ENCODE measurements around the gene CLIC2. TPM values are rescaled to one million over a fixed set of nuclear protein-coding genes. Genes with fewer than 3 reads are reported as not detected.

Gene CLIC2
- total RNA-seq, 3 donors from 2014 or later, result 3.3 to 13.1 (median 8.3) TPM

DNA sequence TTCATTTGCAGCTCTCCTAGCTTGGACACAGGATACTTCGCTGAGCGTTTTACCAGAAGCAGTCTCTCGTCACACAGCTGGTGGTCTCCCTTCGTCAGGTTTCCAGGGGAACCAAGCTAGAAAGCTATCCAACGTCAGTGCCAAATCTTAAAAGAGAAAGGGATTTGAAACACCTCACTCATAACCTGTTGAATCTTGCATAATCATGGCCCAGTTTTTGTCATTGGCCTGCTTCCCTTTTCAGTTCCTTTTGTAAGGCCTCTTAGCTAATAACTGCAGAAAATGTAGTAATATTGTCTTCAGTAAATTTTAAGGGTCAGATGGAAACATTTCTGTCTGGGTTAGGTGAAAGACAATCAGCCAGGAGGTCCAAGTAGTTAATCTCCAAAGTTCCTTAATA, 92.1 kb downstream of the CLIC2 start:
- Histone ChIP-seq H3K9me3 (no peaks in the 10 kb centered on the region), H3K4me1 (ENCODE audit: low read depth) (no peaks in the 10 kb centered on the region), H3K4me3 (no peak overlapping the region), H3K36me3 (ENCODE audit: low read depth) (no peaks in the 10 kb centered on the region)
- ATAC-seq, result no peak
- intact Hi-C loops (cut with DNase I, micrococcal nuclease), result no loop called here
- DNase-seq, result no peak
- TF ChIP-seq, protein P1, sequence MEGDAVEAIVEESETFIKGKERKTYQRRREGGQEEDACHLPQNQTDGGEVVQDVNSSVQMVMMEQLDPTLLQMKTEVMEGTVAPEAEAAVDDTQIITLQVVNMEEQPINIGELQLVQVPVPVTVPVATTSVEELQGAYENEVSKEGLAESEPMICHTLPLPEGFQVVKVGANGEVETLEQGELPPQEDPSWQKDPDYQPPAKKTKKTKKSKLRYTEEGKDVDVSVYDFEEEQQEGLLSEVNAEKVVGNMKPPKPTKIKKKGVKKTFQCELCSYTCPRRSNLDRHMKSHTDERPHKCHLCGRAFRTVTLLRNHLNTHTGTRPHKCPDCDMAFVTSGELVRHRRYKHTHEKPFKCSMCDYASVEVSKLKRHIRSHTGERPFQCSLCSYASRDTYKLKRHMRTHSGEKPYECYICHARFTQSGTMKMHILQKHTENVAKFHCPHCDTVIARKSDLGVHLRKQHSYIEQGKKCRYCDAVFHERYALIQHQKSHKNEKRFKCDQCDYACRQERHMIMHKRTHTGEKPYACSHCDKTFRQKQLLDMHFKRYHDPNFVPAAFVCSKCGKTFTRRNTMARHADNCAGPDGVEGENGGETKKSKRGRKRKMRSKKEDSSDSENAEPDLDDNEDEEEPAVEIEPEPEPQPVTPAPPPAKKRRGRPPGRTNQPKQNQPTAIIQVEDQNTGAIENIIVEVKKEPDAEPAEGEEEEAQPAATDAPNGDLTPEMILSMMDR (IDR thresholded peaks at IDR 0.05), result no peak

DNA sequence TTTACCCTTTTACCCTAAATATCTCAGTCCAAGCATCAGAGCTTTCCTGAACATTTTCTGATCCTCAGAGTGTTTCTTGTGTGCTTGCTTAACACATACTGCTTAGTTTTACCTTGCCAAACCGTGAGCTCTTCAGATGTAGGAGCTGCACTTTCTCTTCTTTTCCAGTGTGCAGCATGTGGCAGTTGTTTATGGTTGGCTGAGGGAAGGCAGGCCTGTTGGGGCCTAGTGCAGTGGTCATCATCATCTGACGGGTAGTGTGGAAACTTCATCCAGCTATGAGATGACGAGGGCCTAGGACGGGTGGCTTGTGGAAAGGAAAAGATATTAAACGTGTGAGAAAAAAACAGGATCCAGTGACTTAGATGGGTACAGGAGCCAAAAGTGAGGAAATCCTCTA, 96.7 kb downstream of the CLIC2 start:
- DNase-seq (no peak), ATAC-seq (no peak)
- TF ChIP-seq, protein P1 (IDR thresholded peaks at IDR 0.05), result no peak
- intact Hi-C loops (cut with DNase I, micrococcal nuclease), result no loop called here
- Histone ChIP-seq H3K9me3 (no peaks in the 10 kb centered on the region), H3K4me1 (ENCODE audit: low read depth) (no peaks in the 10 kb centered on the region), H3K4me3 (no peak overlapping the region), H3K36me3 (ENCODE audit: low read depth) (no peaks in the 10 kb centered on the region)

GRCh38 chrX:155235891-155236290, 98.5 kb downstream of the CLIC2 start:
- no peak for DNase-seq
- intact Hi-C loops (cut with DNase I, micrococcal nuclease), result no loop called here

DNA sequence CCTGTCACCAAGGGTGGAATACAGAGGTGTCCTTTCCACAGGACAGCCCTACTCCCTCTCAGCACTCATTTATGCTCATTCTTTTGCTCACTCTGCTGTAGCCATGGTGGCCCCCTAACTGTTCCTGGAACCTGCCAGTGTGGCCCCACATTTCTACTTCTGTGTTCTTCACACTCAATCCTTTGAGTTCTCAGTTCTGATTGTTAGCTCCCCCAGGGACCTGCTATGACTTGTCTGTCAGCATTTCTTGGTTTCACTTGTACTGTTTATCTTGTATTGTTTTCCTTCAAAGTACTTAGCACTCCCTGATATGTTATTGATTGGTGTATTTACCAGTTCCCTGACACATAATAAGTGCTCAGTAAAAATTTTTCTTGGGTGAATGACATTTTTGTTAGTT, 103.3 kb downstream of the CLIC2 start:
- no peak for ATAC-seq
- TF ChIP-seq, protein P1 (IDR thresholded peaks at IDR 0.05), result no peak
- no peaks in the 10 kb centered on the region for H3K36me3 ChIP-seq (ENCODE audit: low read depth)
- intact Hi-C loops (cut with DNase I, micrococcal nuclease), result no loop called here
- DNase-seq, result no peak
- H3K4me3 ChIP-seq, result no peak overlapping the region
- H3K4me1 ChIP-seq (ENCODE audit: low read depth), result no peaks in the 10 kb centered on the region
- no peaks in the 10 kb centered on the region for H3K9me3 ChIP-seq

More at GRCh38 chrX:155235891-155236290, 98.5 kb downstream of the CLIC2 start:
- no peak for ATAC-seq
- Histone ChIP-seq H3K36me3 (ENCODE audit: low read depth) (no peaks in the 10 kb centered on the region), H3K4me3 (no peak overlapping the region), H3K4me1 (ENCODE audit: low read depth) (no peaks in the 10 kb centered on the region), H3K9me3 (no peaks in the 10 kb centered on the region)
- TF ChIP-seq, protein P1 (IDR thresholded peaks at IDR 0.05), result no peak

Small RNA genes within 50 kb of the gene (microRNA-seq; reads per million reads assigned to microRNA genes)
- not detected for gene MIR1184-2

Other genes starting within 250 kb of the CLIC2 start
- gene VBP1, start 118.2 kb downstream of the CLIC2 start, total RNA-seq, result 10 to 100 TPM; 27.4 to 36.7 (median 32.8) TPM
- gene RAB39B, start 70.1 kb downstream of the CLIC2 start, total RNA-seq, result under 1 TPM; 0.17 to 0.79 (median 0.27) TPM
- gene F8A2, start 47.5 kb upstream of the CLIC2 start, total RNA-seq, result not detected
- 1 to 10 TPM in 2 of 3 donors, under 1 TPM in 1; 0.49 to 6.0 (median 5.0) TPM for gene F8A3, start 124.0 kb upstream of the CLIC2 start, total RNA-seq

Data from mucosa of descending colon (tissue), 3 donors.